Left ventricle myocardium superior (tissue), 1 donor: ENCODE measurements around the gene PACS2. TPM values are rescaled to one million over a fixed set of nuclear protein-coding genes. Genes with fewer than 3 reads are reported as not detected.

Source experiments
- ATAC-seq: fragments of 200-7000 bp; cut with Tn5 transposase; one replicate; pipeline ENCODE4 v1.9.1; 2020; ENCODE audit warnings: mild to moderate bottlenecking, moderate library complexity
- DNase-seq: peaks from one replicate; pipeline ENCODE4 v3.0.0-alpha.2; 2020
- intact Hi-C: fragments of 100-400 bp; cut with micrococcal nuclease; formaldehyde crosslinking; loops from one replicate; pipeline ENCODE4 v1.11.0; 2022
- total RNA-seq: library from RNA; stranded (reverse); fragmentation: NEBNext Ultra II Directional; extraction: Animal tissue kit (Norgen Biotek cat#: 25700); gene quantifications from one replicate; pipeline ENCODE4 v1.2.1, GENCODE V29; 2021
- donor health status: DM: no; HTN: yes; CAD: no; lungs with severe emphysema.

PACS2 gene
- total RNA-seq, 1 donor from 2014 or later, result 76.2 TPM

- DNase-seq, result peak; percentile 75
- intact Hi-C loops, result no loop called here
These were observed 96.7 kb downstream of the PACS2 start for GRCh38 chr14:105411017-105411941.

GRCh38 chr14:105411985-105412770, 97.6 kb downstream of the PACS2 start:
- no peak for DNase-seq
- no peak for ATAC-seq
- intact Hi-C loops, result no loop called here

More at GRCh38 chr14:105411017-105411941, 96.7 kb downstream of the PACS2 start:
- peak; percentile 55 for ATAC-seq

- ATAC-seq (no peak), DNase-seq (no peak)
- intact Hi-C loops, result no loop called here
These were observed 98.4 kb downstream of the PACS2 start for GRCh38 chr14:105412771-105413543.

GRCh38 chr14:105413544-105413886, 99.0 kb downstream of the PACS2 start:
- peak; percentile 62 for DNase-seq
- ATAC-seq, result peak; percentile 13
- intact Hi-C loops, result no loop called here

- intact Hi-C loops, result no loop called here
- peak; percentile 91 for DNase-seq
- ATAC-seq, result peak; percentile 87
These were observed 100.2 kb downstream of the PACS2 start for GRCh38 chr14:105414456-105415371.

- no peak for DNase-seq
- intact Hi-C loops, result no loop called here
These were observed 101.2 kb downstream of the PACS2 start for GRCh38 chr14:105415481-105416428.

GRCh38 chr14:105416671-105417070, 102.1 kb downstream of the PACS2 start:
- intact Hi-C loops, result no loop called here
- no peak for DNase-seq
- ATAC-seq, result no peak

More at GRCh38 chr14:105415481-105416428, 101.2 kb downstream of the PACS2 start:
- no peak for ATAC-seq

- no peak for ATAC-seq
- intact Hi-C loops, result no loop called here
These were observed 103.2 kb downstream of the PACS2 start for GRCh38 chr14:105417690-105418121.

GRCh38 chr14:105418269-105419194, 104.0 kb downstream of the PACS2 start:
- DNase-seq, result no peak
- no peak for ATAC-seq
- intact Hi-C loops, result no loop called here

More at GRCh38 chr14:105417690-105418121, 103.2 kb downstream of the PACS2 start:
- no peak for DNase-seq

- peak; percentile 73 for DNase-seq
- intact Hi-C loops, result no loop called here
- ATAC-seq, result peak; percentile 57
These were observed 104.9 kb downstream of the PACS2 start, which contains the start of gene MTA1 for GRCh38 chr14:105419195-105420091. TSS of gene MTA1 (plus strand) at chr14:105419827. CDS start at chr14:105420036, 209 bp downstream.

- intact Hi-C loops, result no loop called here
- no peak for DNase-seq
- no peak for ATAC-seq
These were observed 105.8 kb downstream of the PACS2 start for GRCh38 chr14:105420101-105420973.

GRCh38 chr14:105420974-105421674, 106.6 kb downstream of the PACS2 start:
- no peak for DNase-seq
- intact Hi-C loops, result no loop called here
- peak; percentile 17 for ATAC-seq
